IPS-11a (cell line): ENCODE data around the gene MT1E.
A peak's percentile ranks its signal among the peaks of the same experiment; 100 is the strongest.

ENCODE experiments used
- H3K4me3 ChIP-seq: one replicate; pipeline ENCODE4 v1.5.1; 2013; ENCODE audit warnings: low read depth, low read length, control low read depth

MT1E gene

GRCh38 chr16:56623637-56624036 is 1.9 kb upstream of the MT1E start:
- H3K4me3 ChIP-seq: no peak overlapping the region

- H3K4me3 ChIP-seq: peak overlapping the region; percentile 25
Observed at GRCh38 chr16:56625943-56626654, 518 bp downstream of the MT1E start.

GRCh38 chr16:56626685-56627084 is 1.1 kb downstream of the MT1E start:
- no peak overlapping the region for H3K4me3 ChIP-seq

GRCh38 chr16:56628486-56629350 is 3.1 kb downstream of the MT1E start:
- H3K4me3 ChIP-seq: no peak overlapping the region

- no peak overlapping the region for H3K4me3 ChIP-seq
Observed at GRCh38 chr16:56629531-56629930, 4.0 kb downstream of the MT1E start.

- H3K4me3 ChIP-seq: no peak overlapping the region
Observed at GRCh38 chr16:56630134-56630533, 4.6 kb downstream of the MT1E start.

- no peak overlapping the region for H3K4me3 ChIP-seq
Observed at GRCh38 chr16:56631197-56631596, 5.6 kb downstream of the MT1E start.

- peak overlapping the region; percentile 30 for H3K4me3 ChIP-seq
Observed at GRCh38 chr16:56631832-56632155, 6.2 kb downstream of the MT1E start.

- peak within 1 kb of the TSS; percentile 30 for H3K4me3 ChIP-seq
Observed at GRCh38 chr16:56632156-56632847, 6.7 kb downstream of the MT1E start, which contains the start of gene MT1M. MT1M (plus strand) TSS chr16:56632659; CDS start chr16:56632732, 73 bp downstream.

GRCh38 chr16:56632848-56633365 is 7.3 kb downstream of the MT1E start:
- H3K4me3 ChIP-seq: peak overlapping the region; percentile 30

GRCh38 chr16:56633535-56633934 is 8.0 kb downstream of the MT1E start:
- H3K4me3 ChIP-seq: no peak overlapping the region

GRCh38 chr16:56634715-56635440 is 9.3 kb downstream of the MT1E start:
- H3K4me3 ChIP-seq: no peak overlapping the region

GRCh38 chr16:56635441-56635967 is 9.9 kb downstream of the MT1E start:
- H3K4me3 ChIP-seq: no peak overlapping the region

- H3K4me3 ChIP-seq: no peak overlapping the region
Observed at GRCh38 chr16:56636616-56637413, 11.2 kb downstream of the MT1E start.

GRCh38 chr16:56637814-56638750 is 12.5 kb downstream of the MT1E start, which contains the start of gene MT1A:
MT1A (plus strand) TSS chr16:56638666; CDS start chr16:56638739, 73 bp downstream.
- H3K4me3 ChIP-seq: peak within 1 kb of the TSS; percentile 28

- no peak overlapping the region for H3K4me3 ChIP-seq
Observed at GRCh38 chr16:56639045-56639444, 13.5 kb downstream of the MT1E start.

- no peak overlapping the region for H3K4me3 ChIP-seq
Observed at GRCh38 chr16:56640076-56640475, 14.5 kb downstream of the MT1E start.

GRCh38 chr16:56641166-56641565 is 15.6 kb downstream of the MT1E start:
- no peak overlapping the region for H3K4me3 ChIP-seq
